GM12878 (cell line): ENCODE results near the gene MAML3. TPM values are rescaled to one million over a fixed set of nuclear protein-coding genes. Genes with fewer than 3 reads are reported as not detected.

Source experiments
- ATAC-seq: fragments of 200-7000 bp; cut with Tn5 transposase; 3 replicates; pipeline ENCODE4 v1.9.1; 2020; ENCODE audit warnings: mild to moderate bottlenecking, moderate library complexity
- BruUV-seq: library from RNA; stranded (reverse); fragments of 400-500 nt; replicated peaks from 2 replicates; lab custom pipeline; 2021; lab: Mats Ljungman, UMichigan
- CTCF ChIA-PET: fragments of 300-600 bp; sonication (Branson Sonifier 250); formaldehyde crosslinking; extraction: SDS; loops from one replicate; lab custom pipeline; 2021; ENCODE audit warnings: inconsistent platforms; lab: Yijun Ruan, JAX
- POLR2A ChIA-PET: fragments of 350-600 bp; formaldehyde crosslinking; extraction: SDS; loops from one replicate; lab custom pipeline; 2021; ENCODE audit warnings: inconsistent platforms; lab: Charles Lee
- RAD21 ChIA-PET: fragments of 300-600 bp; sonication (Branson Sonifier 250); formaldehyde crosslinking; loops from one replicate; lab custom pipeline; 2023; ENCODE audit warnings: antibody characterized with exemption; ENCODE audit not compliant: unreplicated experiment; lab: Charles Lee
- SMC1A ChIA-PET: fragments of 300-600 bp; sonication (Branson Sonifier 250); formaldehyde crosslinking; loops from one replicate; lab custom pipeline; 2023; ENCODE audit not compliant: unreplicated experiment, uncharacterized antibody; lab: Charles Lee
- DNase-seq: peaks from one replicate; pipeline ENCODE4 v3.0.0-alpha.2; 2011; ENCODE audit warnings: low read depth, low spot score
- FAIRE-seq: peaks from 3 replicates; lab custom pipeline; 2011; peaks lifted over from hg19 to GRCh38; lab: Jason Lieb, UNC
- H2AFZ ChIP-seq: 2 replicates; pipeline ENCODE4 v1.6.0; 2011; ENCODE audit warnings: low read depth, low read length, control low read depth; ENCODE audit not compliant: control insufficient read depth
- H3K27ac ChIP-seq: 2 replicates; pipeline ENCODE4 v1.5.1; 2011; ENCODE audit warnings: control low read depth; ENCODE audit not compliant: control insufficient read depth, insufficient read depth
- H3K27me3 ChIP-seq, 2 experiments: replicated peaks in 1 of 2; 2 replicates each; pipeline versions ENCODE4 v1.6.0 to v1.6.1; 2011; ENCODE audit warnings: low read length in 1 of 2; ENCODE audit not compliant: control insufficient read depth in 2 of 2, insufficient read depth in 2 of 2
- H3K36me3 ChIP-seq, 2 experiments: 2 replicates each; pipeline ENCODE4 v1.5.1; 2011; ENCODE audit warnings: low read length in 1 of 2; ENCODE audit not compliant: control insufficient read depth in 2 of 2, insufficient read depth in 2 of 2
- H3K4me1 ChIP-seq: 2 replicates; pipeline ENCODE4 v1.6.1; 2011; ENCODE audit warnings: mild to moderate bottlenecking, low read length, moderate library complexity, mixed read lengths; ENCODE audit not compliant: control insufficient read depth, insufficient read depth
- H3K4me2 ChIP-seq: 2 replicates; pipeline ENCODE4 v1.6.0; 2011; ENCODE audit warnings: control low read depth; ENCODE audit not compliant: control insufficient read depth, insufficient read depth
- H3K4me3 ChIP-seq: fragments of 200-600 bp; sonication (generic); 2 replicates; pipeline ENCODE4 v1.5.1; 2016
- H3K79me2 ChIP-seq: 2 replicates; pipeline ENCODE4 v1.6.0; 2011; ENCODE audit warnings: low read length; ENCODE audit not compliant: control insufficient read depth, insufficient read depth
- H3K9ac ChIP-seq: 2 replicates; pipeline ENCODE4 v1.8.0; 2011; ENCODE audit warnings: low read length, control low read depth, mixed read lengths; ENCODE audit not compliant: control insufficient read depth, insufficient read depth
- H3K9me3 ChIP-seq: replicated peaks from 3 replicates; pipeline ENCODE4 v1.5.1; 2011; ENCODE audit warnings: mild to moderate bottlenecking, low read length; ENCODE audit not compliant: control insufficient read depth, insufficient read depth
- H4K20me1 ChIP-seq: 2 replicates; pipeline ENCODE4 v1.6.0; 2011; ENCODE audit not compliant: control insufficient read depth, insufficient read depth
- ATF7 ChIP-seq: fragments of 450-650 bp; IDR thresholded peaks from 2 replicates; pipeline ENCODE4 v1.6.1; 2016; ENCODE audit warnings: low read depth, mild to moderate bottlenecking
- IRF3 ChIP-seq: fragments of 450-650 bp; IDR thresholded peaks from 2 replicates; pipeline ENCODE4 v1.6.1; 2014; ENCODE audit warnings: mild to moderate bottlenecking
- KDM1A ChIP-seq: fragments of 200-600 bp; sonication (generic); IDR thresholded peaks from 2 replicates; pipeline ENCODE4 v1.6.1; 2016; ENCODE audit warnings: borderline replicate concordance
- TAF1 ChIP-seq: IDR thresholded peaks from 2 replicates; pipeline ENCODE4 v1.6.1; 2011; ENCODE audit warnings: mild to moderate bottlenecking, low read depth, low read length, borderline replicate concordance
- TARDBP ChIP-seq: IDR thresholded peaks from 2 replicates; pipeline ENCODE4 v1.6.1; 2016; ENCODE audit warnings: borderline replicate concordance
- WGBS: methylation state at CpG from one replicate; pipeline ENCODE4 v1.1.6; 2016; ENCODE audit warnings: low lambda C conversion rate; ENCODE audit not compliant: insufficient replicate concordance, insufficient coverage; ENCODE audit errors: missing lambda C conversion rate; 5-methylcytosine and 5-hydroxymethylcytosine counted together
- in situ Hi-C: fragments of 300-500 bp; cut with MboI; formaldehyde crosslinking; loops from 9 replicates; pipeline ENCODE4 v1.14.3; 2018; ENCODE audit warnings: mixed read lengths
- intact Hi-C: fragments of 100-400 bp; cut with micrococcal nuclease; formaldehyde crosslinking; loops from one replicate; pipeline ENCODE4 v1.14.2; 2022; ENCODE audit not compliant: unreplicated experiment
- polyA plus RNA-seq, 11 experiments: library from polyadenylated mRNA; depleted of rRNA in 4 of 11; unstranded in 6 of 11; stranded (reverse) in 5 of 11; fragments of >200 nt; fragmentation: Nextera tagmentation in 4 of 11; fragmentation: Illumina TruSeq in 1 of 11; extraction: Ambion mirVana in 4 of 11; extraction: Trizol in 1 of 11; gene quantifications; 1 replicate in 1 of 11; 2 replicates in 10 of 11; pipeline versions ENCODE4 v1.2.1 to v1.2.3, GENCODE V29; 2011 to 2016; ENCODE audit warnings: inconsistent platforms in 2 of 11, missing spikeins in 2 of 11, low read depth in 1 of 11
- total RNA-seq, 4 experiments: library from RNA; depleted of rRNA in 3 of 4; stranded (reverse); fragments of >200 nt in 3 of 4; fragmentation: Illumina TruSeq in 1 of 4; extraction: Trizol in 1 of 4; gene quantifications; 2 replicates each; pipeline versions ENCODE4 v1.2.1 to v1.2.3, GENCODE V29; 2013 to 2021
- TF ChIP-seq, protein P1 (sequence below): fragments of 450-650 bp; IDR thresholded peaks from 2 replicates; pipeline ENCODE4 v1.6.1; 2016; ENCODE audit warnings: mild to moderate bottlenecking, moderate library complexity, borderline replicate concordance

The MAML3 gene
- total and polyA plus RNA-seq, 10 of the 15 experiments (the other 5 are each of a cell fraction or from before 2014, with no cell fraction given) = under 0.01 to 0.53 (median 0.06) TPM; not detected in 2

DNA sequence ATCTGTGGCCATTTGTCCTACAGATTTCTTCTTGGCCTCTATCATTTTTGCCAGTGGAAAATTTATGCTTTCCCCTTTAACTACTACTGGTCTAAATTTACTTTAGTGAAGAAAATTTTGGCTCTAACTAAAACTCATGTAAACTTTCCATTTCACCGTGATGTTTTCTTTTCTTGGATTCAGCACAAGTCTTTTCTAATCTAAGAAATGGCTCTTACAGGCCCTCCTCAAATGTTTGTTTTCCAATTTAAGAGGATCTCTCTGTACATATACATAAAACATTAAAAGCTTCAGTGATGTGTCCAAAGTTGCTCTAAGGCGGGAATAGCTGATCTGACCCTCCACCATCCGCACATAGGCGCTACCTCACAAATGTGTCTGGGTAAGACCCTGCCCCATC lies 68.1 kb downstream of the MAML3 start (continued):
- TF ChIP-seq, protein P1, sequence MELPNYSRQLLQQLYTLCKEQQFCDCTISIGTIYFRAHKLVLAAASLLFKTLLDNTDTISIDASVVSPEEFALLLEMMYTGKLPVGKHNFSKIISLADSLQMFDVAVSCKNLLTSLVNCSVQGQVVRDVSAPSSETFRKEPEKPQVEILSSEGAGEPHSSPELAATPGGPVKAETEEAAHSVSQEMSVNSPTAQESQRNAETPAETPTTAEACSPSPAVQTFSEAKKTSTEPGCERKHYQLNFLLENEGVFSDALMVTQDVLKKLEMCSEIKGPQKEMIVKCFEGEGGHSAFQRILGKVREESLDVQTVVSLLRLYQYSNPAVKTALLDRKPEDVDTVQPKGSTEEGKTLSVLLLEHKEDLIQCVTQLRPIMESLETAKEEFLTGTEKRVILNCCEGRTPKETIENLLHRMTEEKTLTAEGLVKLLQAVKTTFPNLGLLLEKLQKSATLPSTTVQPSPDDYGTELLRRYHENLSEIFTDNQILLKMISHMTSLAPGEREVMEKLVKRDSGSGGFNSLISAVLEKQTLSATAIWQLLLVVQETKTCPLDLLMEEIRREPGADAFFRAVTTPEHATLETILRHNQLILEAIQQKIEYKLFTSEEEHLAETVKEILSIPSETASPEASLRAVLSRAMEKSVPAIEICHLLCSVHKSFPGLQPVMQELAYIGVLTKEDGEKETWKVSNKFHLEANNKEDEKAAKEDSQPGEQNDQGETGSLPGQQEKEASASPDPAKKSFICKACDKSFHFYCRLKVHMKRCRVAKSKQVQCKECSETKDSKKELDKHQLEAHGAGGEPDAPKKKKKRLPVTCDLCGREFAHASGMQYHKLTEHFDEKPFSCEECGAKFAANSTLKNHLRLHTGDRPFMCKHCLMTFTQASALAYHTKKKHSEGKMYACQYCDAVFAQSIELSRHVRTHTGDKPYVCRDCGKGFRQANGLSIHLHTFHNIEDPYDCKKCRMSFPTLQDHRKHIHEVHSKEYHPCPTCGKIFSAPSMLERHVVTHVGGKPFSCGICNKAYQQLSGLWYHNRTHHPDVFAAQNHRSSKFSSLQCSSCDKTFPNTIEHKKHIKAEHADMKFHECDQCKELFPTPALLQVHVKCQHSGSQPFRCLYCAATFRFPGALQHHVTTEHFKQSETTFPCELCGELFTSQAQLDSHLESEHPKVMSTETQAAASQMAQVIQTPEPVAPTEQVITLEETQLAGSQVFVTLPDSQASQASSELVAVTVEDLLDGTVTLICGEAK = no peak

- no peaks in the 10 kb centered on the region for H3K36me3 ChIP-seq
- FAIRE-seq = no peak
- no TSS peak for BruUV-seq
Observed at GRCh38 chr4:140085062-140085622, 68.8 kb downstream of the MAML3 start.

More at GRCh38 chr4:140085062-140085622, 68.8 kb downstream of the MAML3 start:
- SMC1A ChIA-PET = interaction anchor here (0.6 kb wide), 1 partner anchor 41 kb away, joined by 3 read pairs; no protein-coding TSS in a partner anchor
- H3K9me3 ChIP-seq = no peaks in the 10 kb centered on the region
- no peak overlapping the region for H3K9ac ChIP-seq
- ATAC-seq = no peak
- H3K4me3 ChIP-seq = no peak overlapping the region
- TF ChIP-seq IRF3 = no peak
- TF ChIP-seq ATF7 = no peak
- TF ChIP-seq TAF1 = no peak
- no peak for TF ChIP-seq KDM1A
- no peak for TF ChIP-seq TARDBP
- POLR2A ChIA-PET = no interaction called here
- H3K4me2 ChIP-seq = no peak overlapping the region
- no peaks in the 10 kb centered on the region for H3K79me2 ChIP-seq
- DNase-seq = no peak
- no peak overlapping the region for H2AFZ ChIP-seq
- intact Hi-C loops (no loop called here), in situ Hi-C loops (no loop called here)
- no peak overlapping the region for H3K27ac ChIP-seq
- CTCF ChIA-PET = no interaction called here
- H3K4me1 ChIP-seq = no peaks in the 10 kb centered on the region
- no peaks in the 10 kb centered on the region for H4K20me1 ChIP-seq
- WGBS = 35% methylated on average over 9 of the region's 9 CpGs
- H3K27me3 ChIP-seq = peaks cover 0 to 2% of the 10 kb centered on the region in 2 experiments; a peak in 3 of 4 replicates
- RAD21 ChIA-PET = no interaction called here
